HCT116 (cell line): ENCODE data around the gene ARF1. TPM values are rescaled to one million over a fixed set of nuclear protein-coding genes. Genes with fewer than 3 reads are reported as not detected.

Experiments used
- ATAC-seq: fragments of 200-7000 bp; cut with Tn5 transposase; 2 replicates; pipeline ENCODE4 v1.9.1; 2020; ENCODE audit warnings: mild to moderate bottlenecking, moderate library complexity
- BruUV-seq: library from RNA; stranded (reverse); fragments of 400-500 nt; replicated peaks from 2 replicates; lab custom pipeline; 2021; lab: Mats Ljungman, UMichigan
- CTCF ChIA-PET: fragments of 300-600 bp; sonication (Branson Sonifier 250); formaldehyde crosslinking; loops from one replicate; lab custom pipeline; 2021; ENCODE audit warnings: antibody characterized with exemption; lab: Charles Lee
- POLR2A ChIA-PET: fragments of 300-600, 350-600 bp; sonication (Branson Sonifier 250); formaldehyde crosslinking; loops from one replicate; lab custom pipeline; 2021; ENCODE audit warnings: antibody characterized with exemption; lab: Charles Lee
- RAD21 ChIA-PET, 2 experiments: fragments of 300-600 bp; sonication (Branson Sonifier 250); formaldehyde crosslinking; loops; one replicate each; lab custom pipeline; 2023; ENCODE audit warnings: low total read pairs in 2 of 2; ENCODE audit not compliant: uncharacterized antibody in 2 of 2, unreplicated experiment in 2 of 2, low non-redundant PET in 1 of 2; lab: Charles Lee
- DNase-seq: peaks from one replicate; pipeline ENCODE4 v3.0.0-alpha.2; 2010; ENCODE audit warnings: low read depth, low spot score
- H2AFZ ChIP-seq: fragments of 200-600 bp; shearing (Covaris generic), sonication (generic); 2 replicates; pipeline ENCODE4 v1.6.1; 2017; ENCODE audit warnings: low read depth, mixed run types, mixed read lengths, antibody characterized with exemption, low read length; ENCODE audit not compliant: poor library complexity, severe bottlenecking
- H3K27ac ChIP-seq: 2 replicates; pipeline ENCODE4 v1.5.1; 2012; ENCODE audit warnings: low read depth, low read length
- H3K27me3 ChIP-seq: fragments of 200-600 bp; sonication (generic); 2 replicates; pipeline ENCODE4 v1.6.1; 2016; ENCODE audit warnings: mixed run types, low read length, mixed read lengths; ENCODE audit not compliant: insufficient read depth
- H3K36me3 ChIP-seq, 2 experiments: fragments of 200-500 bp in 1 of 2; fragments of 200-600 bp in 1 of 2; sonication (Bioruptor generic) in 1 of 2; sonication (generic) in 1 of 2; 2 replicates each; pipeline versions ENCODE4 v1.5.1 to v1.6.1; 2014 to 2016; ENCODE audit warnings: low read length in 2 of 2, inconsistent platforms in 1 of 2, mixed read lengths in 1 of 2, mixed run types in 1 of 2; ENCODE audit not compliant: insufficient read depth in 2 of 2, control insufficient read depth in 1 of 2
- H3K4me1 ChIP-seq, 2 experiments: fragments of 200-600 bp in 1 of 2; sonication (generic) in 1 of 2; 2 replicates each; pipeline versions ENCODE4 v1.5.1 to v1.6.1; 2012 to 2017; ENCODE audit warnings: low read length in 2 of 2, inconsistent platforms in 1 of 2, mild to moderate bottlenecking in 1 of 2, mixed read lengths in 1 of 2, mixed run types in 1 of 2, moderate library complexity in 1 of 2; ENCODE audit not compliant: insufficient read depth in 2 of 2, control insufficient read depth in 1 of 2
- H3K4me2 ChIP-seq: fragments of 200-600 bp; sonication (generic); 2 replicates; pipeline ENCODE4 v1.6.1; 2017; ENCODE audit warnings: mixed run types, low read length, mixed read lengths
- H3K4me3 ChIP-seq, 2 experiments: fragments of 200-600 bp in 1 of 2; sonication (generic) in 1 of 2; replicated peaks in 1 of 2; 2 replicates each; pipeline ENCODE4 v1.5.1; 2011 to 2016; ENCODE audit warnings: low read length in 2 of 2, control low read depth in 1 of 2, low read depth in 1 of 2, mild to moderate bottlenecking in 1 of 2, mixed read lengths in 1 of 2, mixed run types in 1 of 2
- H3K79me2 ChIP-seq: fragments of 200-600 bp; sonication (generic); 2 replicates; pipeline ENCODE4 v1.6.1; 2017; ENCODE audit warnings: mild to moderate bottlenecking, mixed run types, low read length, moderate library complexity, mixed read lengths; ENCODE audit not compliant: insufficient read depth
- H3K9ac ChIP-seq: fragments of 200-600 bp; sonication (generic); 2 replicates; pipeline ENCODE4 v1.6.1; 2016; ENCODE audit warnings: low read length, mixed read lengths
- H3K9me2 ChIP-seq: fragments of 200-600 bp; sonication (generic), shearing (Covaris generic); 2 replicates; pipeline ENCODE4 v1.6.1; 2017; ENCODE audit warnings: mixed run types, mild to moderate bottlenecking, moderate library complexity; ENCODE audit not compliant: insufficient read depth
- H3K9me3 ChIP-seq, 2 experiments: fragments of 200-500 bp in 1 of 2; fragments of 200-600 bp in 1 of 2; sonication (Bioruptor generic) in 1 of 2; sonication (generic) in 1 of 2; 2 replicates each; pipeline ENCODE4 v1.6.1; 2014 to 2017; ENCODE audit warnings: low read length in 2 of 2, mixed read lengths in 2 of 2, inconsistent platforms in 1 of 2, low read depth in 1 of 2, mild to moderate bottlenecking in 1 of 2, mixed run types in 1 of 2, moderate library complexity in 1 of 2; ENCODE audit not compliant: control insufficient read depth in 1 of 2, insufficient read depth in 1 of 2
- H4K20me1 ChIP-seq: fragments of 200-600 bp; sonication (generic), shearing (Covaris generic); 2 replicates; pipeline ENCODE4 v1.6.1; 2017; ENCODE audit warnings: mixed run types, mild to moderate bottlenecking, moderate library complexity; ENCODE audit not compliant: insufficient read depth
- CBX3 ChIP-seq: IDR thresholded peaks from 2 replicates; pipeline ENCODE4 v1.6.1; 2012; ENCODE audit warnings: low read depth
- CEBPB ChIP-seq: IDR thresholded peaks from 2 replicates; pipeline ENCODE4 v1.6.1; 2012; ENCODE audit warnings: low read depth
- EGR1 ChIP-seq: IDR thresholded peaks from 2 replicates; pipeline ENCODE4 v1.6.1; 2012; ENCODE audit warnings: low read depth
- EZH2 ChIP-seq: fragments of 200-600 bp; sonication (generic); IDR thresholded peaks from 2 replicates; pipeline ENCODE4 v1.6.1; 2017; ENCODE audit warnings: antibody characterized with exemption, mixed run types
- EZH2phosphoT487 ChIP-seq: fragments of 200-600 bp; IDR thresholded peaks from 2 replicates; pipeline ENCODE4 v1.6.1; 2018; ENCODE audit warnings: antibody characterized with exemption, borderline replicate concordance
- FOSL1 ChIP-seq: IDR thresholded peaks from 2 replicates; pipeline ENCODE4 v1.6.1; 2012; ENCODE audit warnings: low read depth
- JUND ChIP-seq: IDR thresholded peaks from 2 replicates; pipeline ENCODE4 v1.6.1; 2012
- MAX ChIP-seq: IDR thresholded peaks from 2 replicates; pipeline ENCODE4 v1.6.1; 2012
- REST ChIP-seq: IDR thresholded peaks from 2 replicates; pipeline ENCODE4 v1.6.1; 2012; ENCODE audit warnings: low read depth
- SP1 ChIP-seq: IDR thresholded peaks from 2 replicates; pipeline ENCODE4 v1.6.1; 2012; ENCODE audit warnings: low read depth
- SRF ChIP-seq: IDR thresholded peaks from 2 replicates; pipeline ENCODE4 v1.6.1; 2012; ENCODE audit warnings: low read depth
- YY1 ChIP-seq: IDR thresholded peaks from 2 replicates; pipeline ENCODE4 v1.6.1; 2011; ENCODE audit warnings: low read length, low read depth, moderate library complexity, mild to moderate bottlenecking; ENCODE audit not compliant: insufficient replicate concordance; ENCODE audit errors: extremely low read depth
- ZFX ChIP-seq: fragments of 450-650 bp; IDR thresholded peaks from 2 replicates; pipeline ENCODE4 v1.6.1; 2017
- ZNF274 ChIP-seq: fragments of 200-500 bp; sonication (Bioruptor generic); IDR thresholded peaks from 2 replicates; pipeline ENCODE4 v1.6.1; 2014; ENCODE audit warnings: mild to moderate bottlenecking, low read depth, low read length, inconsistent platforms
- intact Hi-C: fragments of 100-400 bp; cut with micrococcal nuclease; formaldehyde crosslinking; loops from 2 replicates; pipeline ENCODE4 v1.10.0; 2022
- total RNA-seq: library from RNA; stranded (reverse); gene quantifications from one replicate; pipeline ENCODE4 v1.2.1, GENCODE V29; 2021; ENCODE audit not compliant: unreplicated experiment

ARF1 gene
- total RNA-seq, 1 experiment from 2014 or later, result 394 TPM

DNA sequence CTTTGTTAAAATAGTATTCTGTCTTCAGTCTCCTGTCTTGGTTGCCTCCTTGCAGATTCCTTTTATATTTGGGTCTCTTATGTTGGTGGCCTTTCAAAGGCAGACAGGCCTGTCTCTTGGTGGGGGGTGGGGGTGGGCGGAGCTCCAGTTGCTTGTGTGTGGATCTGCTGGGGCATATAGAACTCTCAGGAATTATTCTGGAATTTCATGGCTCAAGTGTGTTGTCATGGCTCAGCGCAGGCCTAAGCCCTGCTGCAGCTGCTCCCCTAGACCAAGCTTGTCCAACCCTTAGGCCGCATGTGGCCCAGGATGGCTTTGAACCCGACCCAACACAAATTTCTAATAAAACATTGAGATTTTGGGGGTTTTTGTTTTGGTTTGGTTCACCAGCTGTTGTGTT, 12.7 kb downstream of the ARF1 start:
- DNase-seq, result no peak
- TF ChIP-seq SRF (no peak), CEBPB (no peak), EZH2 (no peak), YY1 (no peak), REST (no peak), SP1 (no peak), EZH2phosphoT487 (no peak), CBX3 (no peak), MAX (no peak), EGR1 (no peak), FOSL1 (no peak), JUND (no peak), ZFX (no peak), ZNF274 (no peak)
- H3K4me1 ChIP-seq, result no peaks in the 10 kb centered on the region
- POLR2A ChIA-PET, result no interaction called here
- no peak for ATAC-seq
- peaks cover 100% of the 10 kb centered on the region for H3K79me2 ChIP-seq
- peaks cover 10 to 19% of the 10 kb centered on the region in 2 experiments; a peak in 2 of 4 replicates for H3K9me3 ChIP-seq
- H3K27ac ChIP-seq, result no peak overlapping the region
- H2AFZ ChIP-seq, result no peak overlapping the region
- H3K4me3 ChIP-seq, result no peak overlapping the region
- H3K4me2 ChIP-seq, result no peak overlapping the region
- H3K9me2 ChIP-seq, result no peaks in the 10 kb centered on the region
- no TSS peak for BruUV-seq
- peaks cover 15 to 73% of the 10 kb centered on the region in 2 experiments for H3K36me3 ChIP-seq
- H4K20me1 ChIP-seq, result peaks cover 29% of the 10 kb centered on the region; the same call in 1 of the 2 replicates
- no peak overlapping the region for H3K9ac ChIP-seq
- CTCF ChIA-PET, result no interaction called here
- RAD21 ChIA-PET, result no interaction called here
- H3K27me3 ChIP-seq, result no peaks in the 10 kb centered on the region
- intact Hi-C loops, result no loop called here
